ENCODE data around the gene MRPS2. TPM values are rescaled to one million over a fixed set of nuclear protein-coding genes. Genes with fewer than 3 reads are reported as not detected.

Gene MRPS2
- total RNA-seq, 1 experiment from 2014 or later, result 84.4 TPM

DNA sequence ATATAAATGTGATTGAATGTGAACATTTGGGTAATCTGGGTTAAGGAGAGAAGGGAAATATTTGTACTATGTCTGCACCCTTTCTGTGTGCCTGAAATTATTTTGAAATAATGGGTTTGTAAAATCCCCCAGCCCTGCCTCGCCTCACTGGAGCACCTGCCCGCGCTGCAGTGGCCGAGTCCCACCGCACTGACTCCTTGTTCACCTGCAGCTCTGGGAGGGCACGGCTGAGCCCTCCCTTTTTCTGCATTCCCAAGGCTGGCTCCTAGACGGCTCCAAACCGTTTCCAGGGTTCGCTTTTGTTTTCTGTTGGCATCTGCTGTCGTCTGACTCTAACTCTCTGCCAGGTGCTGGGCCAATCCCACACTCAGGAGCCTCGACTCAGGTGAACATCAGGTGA lies 38.5 kb upstream of the MRPS2 start:
- no peaks in the 10 kb centered on the region for H3K9me2 ChIP-seq (ENCODE audit: insufficient read depth)
- POLR2A ChIA-PET (ENCODE audit: unreplicated experiment), result no interaction called here

DNA sequence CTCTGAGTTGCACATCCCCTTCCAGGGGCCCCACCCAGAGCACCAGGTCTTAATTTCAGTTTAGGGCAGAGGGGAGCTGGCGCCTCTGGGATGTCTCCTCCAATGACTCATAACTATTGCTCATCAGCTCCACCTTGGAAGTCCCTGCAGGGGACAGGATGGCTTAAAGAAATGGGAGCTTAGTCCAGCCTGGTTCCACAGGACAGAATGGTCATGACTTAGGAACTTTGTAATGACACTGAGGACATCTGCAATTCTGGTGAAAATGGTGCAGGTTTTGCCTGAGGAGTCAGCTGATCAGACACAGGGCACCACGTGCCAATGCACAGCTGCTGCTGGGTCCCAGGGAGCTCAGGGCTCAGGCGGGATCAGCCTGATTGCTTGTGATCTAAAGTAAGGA lies 37.3 kb upstream of the MRPS2 start:
- H3K27me3 ChIP-seq (ENCODE audit: insufficient read depth, low read depth), result no peaks in the 10 kb centered on the region
- intact Hi-C loops (cut with micrococcal nuclease; ENCODE audit: unreplicated experiment), result no loop called here
- H3K9me3 ChIP-seq (ENCODE audit: insufficient read depth, low read depth), result no peaks in the 10 kb centered on the region
- no peaks in the 10 kb centered on the region for H4K20me1 ChIP-seq (ENCODE audit: insufficient read depth)
- H3K4me2 ChIP-seq, result peak overlapping the region; percentile 26
- H3K4me1 ChIP-seq (replicated peaks; ENCODE audit: insufficient read depth), result peaks cover 28% of the 10 kb centered on the region
- no TSS peak for BruUV-seq (replicated peaks)
- H3F3A ChIP-seq (ENCODE audit: insufficient read depth, low read depth), result peaks cover 15% of the 10 kb centered on the region
- H3K36me3 ChIP-seq (ENCODE audit: low read depth), result no peaks in the 10 kb centered on the region
- POLR2A ChIA-PET (ENCODE audit: unreplicated experiment), result interaction anchor here (0.6 kb wide), 1 partner anchor 901 kb away, joined by 5 read pairs; no protein-coding TSS in a partner anchor
- peak; percentile 48 to 77 for DNase-seq
- no peaks in the 10 kb centered on the region for H3K79me2 ChIP-seq (ENCODE audit: low read depth)
- TF ChIP-seq EZH2 (IDR thresholded peaks at IDR 0.05; ENCODE audit: low read depth), result no peak
- TF ChIP-seq, protein P1, sequence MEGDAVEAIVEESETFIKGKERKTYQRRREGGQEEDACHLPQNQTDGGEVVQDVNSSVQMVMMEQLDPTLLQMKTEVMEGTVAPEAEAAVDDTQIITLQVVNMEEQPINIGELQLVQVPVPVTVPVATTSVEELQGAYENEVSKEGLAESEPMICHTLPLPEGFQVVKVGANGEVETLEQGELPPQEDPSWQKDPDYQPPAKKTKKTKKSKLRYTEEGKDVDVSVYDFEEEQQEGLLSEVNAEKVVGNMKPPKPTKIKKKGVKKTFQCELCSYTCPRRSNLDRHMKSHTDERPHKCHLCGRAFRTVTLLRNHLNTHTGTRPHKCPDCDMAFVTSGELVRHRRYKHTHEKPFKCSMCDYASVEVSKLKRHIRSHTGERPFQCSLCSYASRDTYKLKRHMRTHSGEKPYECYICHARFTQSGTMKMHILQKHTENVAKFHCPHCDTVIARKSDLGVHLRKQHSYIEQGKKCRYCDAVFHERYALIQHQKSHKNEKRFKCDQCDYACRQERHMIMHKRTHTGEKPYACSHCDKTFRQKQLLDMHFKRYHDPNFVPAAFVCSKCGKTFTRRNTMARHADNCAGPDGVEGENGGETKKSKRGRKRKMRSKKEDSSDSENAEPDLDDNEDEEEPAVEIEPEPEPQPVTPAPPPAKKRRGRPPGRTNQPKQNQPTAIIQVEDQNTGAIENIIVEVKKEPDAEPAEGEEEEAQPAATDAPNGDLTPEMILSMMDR (conservative IDR thresholded peaks at IDR 0.05), result no peak
- CTCF ChIA-PET, result no interaction called here
- no peak overlapping the region for H2AFZ ChIP-seq
- peak overlapping the region; percentile 43 for H3K27ac ChIP-seq
- H3K9me2 ChIP-seq (ENCODE audit: insufficient read depth), result no peaks in the 10 kb centered on the region
- no peak overlapping the region for H3K4me3 ChIP-seq

More for the DNA sequence above, 38.5 kb upstream of the MRPS2 start:
- peaks cover 22% of the 10 kb centered on the region for H3K4me1 ChIP-seq (replicated peaks; ENCODE audit: insufficient read depth)
- no peaks in the 10 kb centered on the region for H3K27me3 ChIP-seq (ENCODE audit: insufficient read depth, low read depth)
- no peak for DNase-seq
- H3K9me3 ChIP-seq (ENCODE audit: insufficient read depth, low read depth), result no peaks in the 10 kb centered on the region
- no peak for TF ChIP-seq EZH2 (IDR thresholded peaks at IDR 0.05; ENCODE audit: low read depth)
- TF ChIP-seq, protein P1 (conservative IDR thresholded peaks at IDR 0.05), result no peak
- CTCF ChIA-PET, result no interaction called here
- BruUV-seq (replicated peaks), result no TSS peak
- intact Hi-C loops (cut with micrococcal nuclease; ENCODE audit: unreplicated experiment), result no loop called here
- no peaks in the 10 kb centered on the region for H3K79me2 ChIP-seq (ENCODE audit: low read depth)
- no peaks in the 10 kb centered on the region for H3K36me3 ChIP-seq (ENCODE audit: low read depth)
- H3F3A ChIP-seq (ENCODE audit: insufficient read depth, low read depth), result peaks cover 12% of the 10 kb centered on the region; the same call in 1 of the 2 replicates
- no peak overlapping the region for H3K4me3 ChIP-seq
- no peak overlapping the region for H3K4me2 ChIP-seq
- H3K27ac ChIP-seq, result no peak overlapping the region
- H2AFZ ChIP-seq, result no peak overlapping the region
- H4K20me1 ChIP-seq (ENCODE audit: insufficient read depth), result no peaks in the 10 kb centered on the region

DNA sequence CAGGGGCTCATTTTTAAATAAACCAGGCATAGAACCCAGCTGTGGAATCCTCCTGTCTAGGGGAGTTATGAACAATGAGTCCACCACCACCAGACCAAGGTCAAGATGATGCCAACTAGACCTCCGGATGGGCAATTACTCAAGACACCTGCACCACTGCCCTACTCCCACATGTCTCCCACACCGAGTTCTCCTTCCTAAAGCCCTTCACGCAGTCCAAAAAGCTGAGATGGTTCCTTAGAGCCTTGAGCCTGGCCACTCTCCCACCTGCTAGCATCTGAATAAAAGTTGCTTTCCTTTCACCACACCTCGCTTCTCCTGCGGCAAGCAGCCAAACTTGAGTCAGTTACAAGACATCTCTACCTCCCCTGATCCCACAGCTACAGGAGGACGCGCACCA lies 36.3 kb upstream of the MRPS2 start:
- intact Hi-C loops (cut with micrococcal nuclease; ENCODE audit: unreplicated experiment), result no loop called here
- DNase-seq, result no peak

More for the DNA sequence above, 36.3 kb upstream of the MRPS2 start:
- H4K20me1 ChIP-seq (ENCODE audit: insufficient read depth), result no peaks in the 10 kb centered on the region
- ChIA-PET POLR2A (ENCODE audit: unreplicated experiment) (interaction anchor here (0.7 kb wide), 1 partner anchor 1119 kb away, joined by 15 read pairs; no protein-coding TSS in a partner anchor), CTCF (no interaction called here)
- H3K27me3 ChIP-seq (ENCODE audit: insufficient read depth, low read depth), result no peaks in the 10 kb centered on the region
- BruUV-seq (replicated peaks), result no TSS peak
- H3K4me3 ChIP-seq, result no peak overlapping the region
- no peaks in the 10 kb centered on the region for H3K9me3 ChIP-seq (ENCODE audit: insufficient read depth, low read depth)
- TF ChIP-seq EZH2 (IDR thresholded peaks at IDR 0.05; ENCODE audit: low read depth), result no peak
- TF ChIP-seq, protein P1 (conservative IDR thresholded peaks at IDR 0.05), result no peak
- H2AFZ ChIP-seq, result no peak overlapping the region
- H3K36me3 ChIP-seq (ENCODE audit: low read depth), result no peaks in the 10 kb centered on the region
- 0 out of 2 replicates have a peak overlapping the region, but pooled peaks have one; percentile 26 for H3K4me2 ChIP-seq
- peaks cover 23% of the 10 kb centered on the region for H3F3A ChIP-seq (ENCODE audit: insufficient read depth, low read depth)
- peaks cover 38% of the 10 kb centered on the region for H3K4me1 ChIP-seq (replicated peaks; ENCODE audit: insufficient read depth)
- H3K79me2 ChIP-seq (ENCODE audit: low read depth), result no peaks in the 10 kb centered on the region
- peak overlapping the region; percentile 43; the same call in 1 of the 2 replicates for H3K27ac ChIP-seq
- H3K9me2 ChIP-seq (ENCODE audit: insufficient read depth), result no peaks in the 10 kb centered on the region
